ENCODE measurements around the gene MYH13. TPM values are rescaled to one million over a fixed set of nuclear protein-coding genes. Genes with fewer than 3 reads are reported as not detected.

The MYH13 gene
- total RNA-seq, 1 experiment from 2014 or later = not detected

DNA sequence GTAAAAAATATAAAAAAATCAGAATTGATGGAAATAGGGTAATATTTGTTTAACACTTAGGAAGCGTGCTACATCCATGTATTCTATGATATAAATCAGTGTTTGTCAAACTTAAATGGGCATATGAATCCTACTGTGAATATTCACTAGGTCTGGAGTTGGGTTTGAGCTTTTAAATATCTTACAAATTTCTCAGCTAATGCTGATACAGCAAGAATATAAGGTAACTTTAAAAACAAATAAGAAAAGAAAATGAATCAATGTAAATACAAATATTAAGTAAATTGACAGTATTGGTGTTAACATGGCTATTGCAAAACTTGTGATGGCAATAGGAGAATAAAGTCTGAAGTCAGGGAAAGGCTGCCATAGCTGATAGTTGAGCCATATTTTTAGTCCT lies 3.6 kb downstream of the MYH13 start:
- no peak overlapping the region for H3K4me3 ChIP-seq (ENCODE audit: low read depth, low read length, poor library complexity, severe bottlenecking)
- no peak for DNase-seq (ENCODE audit: low spot score)
- no peak for TF ChIP-seq CTCF (conservative IDR thresholded peaks at IDR 0.05; ENCODE audit: low read depth, low read length)
- no peak for TF ChIP-seq EZH2 (IDR thresholded peaks at IDR 0.05; ENCODE audit: borderline replicate concordance, low read depth, low read length, poor library complexity, severe bottlenecking)
- ChIA-PET POLR2A (ENCODE audit: low non-redundant PET) (no interaction called here), CTCF (no interaction called here)
- no TSS peak for BruUV-seq (replicated peaks)
- H3K9me3 ChIP-seq (ENCODE audit: low read depth, low read length, poor library complexity, severe bottlenecking) = no peaks in the 10 kb centered on the region
- intact Hi-C loops (cut with micrococcal nuclease; ENCODE audit: unreplicated experiment) = no loop called here
- no peaks in the 10 kb centered on the region for H3K27me3 ChIP-seq (replicated peaks; ENCODE audit: insufficient read depth, low read depth, low read length, poor library complexity)
- H3K27ac ChIP-seq (ENCODE audit: low read depth, low read length, poor library complexity, severe bottlenecking) = no peak overlapping the region
- no peaks in the 10 kb centered on the region for H3K4me1 ChIP-seq (ENCODE audit: insufficient read depth, low read length, poor library complexity, severe bottlenecking)
- H3K36me3 ChIP-seq (ENCODE audit: insufficient read depth, low read length, poor library complexity, severe bottlenecking) = no peaks in the 10 kb centered on the region

- ChIA-PET POLR2A (ENCODE audit: low non-redundant PET) (no interaction called here), CTCF (no interaction called here)
- H3K9me3 ChIP-seq (ENCODE audit: low read depth, low read length, poor library complexity, severe bottlenecking) = no peaks in the 10 kb centered on the region
- TF ChIP-seq CTCF (conservative IDR thresholded peaks at IDR 0.05; ENCODE audit: low read depth, low read length) (no peak), EZH2 (IDR thresholded peaks at IDR 0.05; ENCODE audit: borderline replicate concordance, low read depth, low read length, poor library complexity, severe bottlenecking) (no peak)
- no TSS peak for BruUV-seq (replicated peaks)
- no peak overlapping the region for H3K27ac ChIP-seq (ENCODE audit: low read depth, low read length, poor library complexity, severe bottlenecking)
- intact Hi-C loops (cut with micrococcal nuclease; ENCODE audit: unreplicated experiment) = no loop called here
- no peaks in the 10 kb centered on the region for H3K4me1 ChIP-seq (ENCODE audit: insufficient read depth, low read length, poor library complexity, severe bottlenecking)
- no peak for DNase-seq (ENCODE audit: low spot score)
- no peak overlapping the region for H3K4me3 ChIP-seq (ENCODE audit: low read depth, low read length, poor library complexity, severe bottlenecking)
- H3K27me3 ChIP-seq (replicated peaks; ENCODE audit: insufficient read depth, low read depth, low read length, poor library complexity) = no peaks in the 10 kb centered on the region
- no peaks in the 10 kb centered on the region for H3K36me3 ChIP-seq (ENCODE audit: insufficient read depth, low read length, poor library complexity, severe bottlenecking)
Measured at GRCh38 chr17:10368561-10368960, 4.2 kb downstream of the MYH13 start.

DNA sequence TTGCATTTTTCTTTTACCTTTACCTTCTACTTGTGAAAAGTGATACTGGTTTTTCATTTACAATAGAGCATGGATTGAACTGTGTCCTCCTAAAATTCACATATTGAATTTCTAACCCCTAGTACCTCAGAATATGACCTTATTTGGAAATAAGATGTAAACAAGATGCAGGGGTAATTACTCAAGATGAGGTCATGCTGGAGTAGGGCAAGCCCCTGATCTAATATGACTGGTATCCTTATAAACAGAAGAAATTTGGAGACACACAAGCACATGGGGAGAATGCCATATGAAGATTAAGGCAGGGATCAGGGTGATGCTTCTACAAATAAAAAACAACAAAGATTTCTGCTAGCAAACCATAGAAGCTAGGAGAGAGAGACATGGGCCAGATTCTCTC lies 12.2 kb downstream of the MYH13 start:
- intact Hi-C loops (cut with micrococcal nuclease; ENCODE audit: unreplicated experiment) = no loop called here
- Histone ChIP-seq H3K4me1 (ENCODE audit: insufficient read depth, low read length, poor library complexity, severe bottlenecking) (no peaks in the 10 kb centered on the region), H3K27me3 (replicated peaks; ENCODE audit: insufficient read depth, low read depth, low read length, poor library complexity) (no peaks in the 10 kb centered on the region), H3K36me3 (ENCODE audit: insufficient read depth, low read length, poor library complexity, severe bottlenecking) (no peaks in the 10 kb centered on the region), H3K4me3 (ENCODE audit: low read depth, low read length, poor library complexity, severe bottlenecking) (no peak overlapping the region), H3K27ac (ENCODE audit: low read depth, low read length, poor library complexity, severe bottlenecking) (no peak overlapping the region), H3K9me3 (ENCODE audit: low read depth, low read length, poor library complexity, severe bottlenecking) (no peaks in the 10 kb centered on the region)
- TF ChIP-seq EZH2 (IDR thresholded peaks at IDR 0.05; ENCODE audit: borderline replicate concordance, low read depth, low read length, poor library complexity, severe bottlenecking) (no peak), CTCF (conservative IDR thresholded peaks at IDR 0.05; ENCODE audit: low read depth, low read length) (no peak)
- no peak for DNase-seq (ENCODE audit: low spot score)
- ChIA-PET CTCF (no interaction called here), POLR2A (ENCODE audit: low non-redundant PET) (no interaction called here)
- BruUV-seq (replicated peaks) = no TSS peak

Measured in A673 (cell line).